ENCODE data around the gene NCMAP.

NCMAP gene

GRCh38 chr1:24648919-24649318, 93.0 kb downstream of the NCMAP start:
- H3K9ac ChIP-seq (ENCODE audit: low read depth, low read length) = no peak overlapping the region
- peaks cover 92% of the 10 kb centered on the region for H3K36me3 ChIP-seq (ENCODE audit: control insufficient read depth, insufficient read depth, low read length)
- no peaks in the 10 kb centered on the region for H3K27me3 ChIP-seq (ENCODE audit: control insufficient read depth, insufficient read depth, low read length)
- no peaks in the 10 kb centered on the region for H3K9me3 ChIP-seq (ENCODE audit: control insufficient read depth, insufficient read depth, low read length)
- no peak overlapping the region for H3K4me3 ChIP-seq (ENCODE audit: low read depth, low read length)
- 0 out of 2 replicates have a peak, but pooled peaks cover 4% of the 10 kb centered on the region for H3K4me1 ChIP-seq (ENCODE audit: control insufficient read depth, insufficient read depth, low read length)
- H3K27ac ChIP-seq (ENCODE audit: low read depth, low read length) = no peak overlapping the region

- Histone ChIP-seq H3K27me3 (ENCODE audit: control insufficient read depth, insufficient read depth, low read length) (no peaks in the 10 kb centered on the region), H3K9me3 (ENCODE audit: control insufficient read depth, insufficient read depth, low read length) (no peaks in the 10 kb centered on the region), H3K9ac (ENCODE audit: low read depth, low read length) (no peak overlapping the region), H3K27ac (ENCODE audit: low read depth, low read length) (no peak overlapping the region), H3K36me3 (ENCODE audit: control insufficient read depth, insufficient read depth, low read length) (peaks cover 100% of the 10 kb centered on the region), H3K4me3 (ENCODE audit: low read depth, low read length) (no peak overlapping the region), H3K4me1 (ENCODE audit: control insufficient read depth, insufficient read depth, low read length) (no peaks in the 10 kb centered on the region)
Observed at GRCh38 chr1:24652382-24652781, 96.5 kb downstream of the NCMAP start.

- H3K4me3 ChIP-seq (ENCODE audit: low read depth, low read length) = no peak overlapping the region
- no peak overlapping the region for H3K9ac ChIP-seq (ENCODE audit: low read depth, low read length)
- H3K27ac ChIP-seq (ENCODE audit: low read depth, low read length) = no peak overlapping the region
- H3K4me1 ChIP-seq (ENCODE audit: control insufficient read depth, insufficient read depth, low read length) = no peaks in the 10 kb centered on the region
- no peaks in the 10 kb centered on the region for H3K9me3 ChIP-seq (ENCODE audit: control insufficient read depth, insufficient read depth, low read length)
- no peaks in the 10 kb centered on the region for H3K27me3 ChIP-seq (ENCODE audit: control insufficient read depth, insufficient read depth, low read length)
- H3K36me3 ChIP-seq (ENCODE audit: control insufficient read depth, insufficient read depth, low read length) = peaks cover 100% of the 10 kb centered on the region
Observed at GRCh38 chr1:24654010-24654409, 98.1 kb downstream of the NCMAP start.

GRCh38 chr1:24656046-24656445, 100.2 kb downstream of the NCMAP start:
- H3K9ac ChIP-seq (ENCODE audit: low read depth, low read length) = no peak overlapping the region
- H3K4me3 ChIP-seq (ENCODE audit: low read depth, low read length) = no peak overlapping the region
- H3K9me3 ChIP-seq (ENCODE audit: control insufficient read depth, insufficient read depth, low read length) = no peaks in the 10 kb centered on the region
- peaks cover 100% of the 10 kb centered on the region for H3K36me3 ChIP-seq (ENCODE audit: control insufficient read depth, insufficient read depth, low read length)
- H3K4me1 ChIP-seq (ENCODE audit: control insufficient read depth, insufficient read depth, low read length) = no peaks in the 10 kb centered on the region
- H3K27me3 ChIP-seq (ENCODE audit: control insufficient read depth, insufficient read depth, low read length) = no peaks in the 10 kb centered on the region
- no peak overlapping the region for H3K27ac ChIP-seq (ENCODE audit: low read depth, low read length)

GRCh38 chr1:24657781-24658180, 101.9 kb downstream of the NCMAP start:
- H3K9me3 ChIP-seq (ENCODE audit: control insufficient read depth, insufficient read depth, low read length) = no peaks in the 10 kb centered on the region
- H3K9ac ChIP-seq (ENCODE audit: low read depth, low read length) = no peak overlapping the region
- H3K4me1 ChIP-seq (ENCODE audit: control insufficient read depth, insufficient read depth, low read length) = no peaks in the 10 kb centered on the region
- H3K27ac ChIP-seq (ENCODE audit: low read depth, low read length) = no peak overlapping the region
- H3K4me3 ChIP-seq (ENCODE audit: low read depth, low read length) = no peak overlapping the region
- no peaks in the 10 kb centered on the region for H3K27me3 ChIP-seq (ENCODE audit: control insufficient read depth, insufficient read depth, low read length)
- H3K36me3 ChIP-seq (ENCODE audit: control insufficient read depth, insufficient read depth, low read length) = peaks cover 100% of the 10 kb centered on the region
